Mesothelial cell of epicardium (in vitro differentiated cells): Measurements from ENCODE around the gene CYP4F22. TPM values are rescaled to one million over a fixed set of nuclear protein-coding genes. Genes with fewer than 3 reads are reported as not detected.

Source experiments
- total RNA-seq: library from RNA; stranded (reverse); gene quantifications from 3 replicates; pipeline ENCODE4 v1.2.1, GENCODE V29; 2021

Gene CYP4F22
- total RNA-seq, 1 donor from 2014 or later: not detected

Other genes with a start within 250 kb of the CYP4F22 start
- gene BRD4, start 176.0 kb upstream of the CYP4F22 start, total RNA-seq: 148 to 153 TPM (median 152 TPM) in 3 replicates
- 42.6 to 47.2 TPM (median 43.5 TPM) in 3 replicates for gene AKAP8, start 128.7 kb upstream of the CYP4F22 start, total RNA-seq
- 239 to 262 TPM (median 254 TPM) in 3 replicates for gene AKAP8L, start 89.5 kb upstream of the CYP4F22 start, total RNA-seq
- gene WIZ, start 58.6 kb upstream of the CYP4F22 start, total RNA-seq: 57.5 to 62.0 TPM (median 60.4 TPM) in 3 replicates
- not detected in 3 replicates for gene RASAL3, start 44.0 kb upstream of the CYP4F22 start, total RNA-seq
- not detected in 3 replicates for gene PGLYRP2, start 29.0 kb upstream of the CYP4F22 start, total RNA-seq
- gene CYP4F8, start 106.7 kb downstream of the CYP4F22 start, total RNA-seq: not detected in 3 replicates
- gene CYP4F3, start 132.4 kb downstream of the CYP4F22 start, total RNA-seq: not detected in 3 replicates
- gene CYP4F12, start 164.6 kb downstream of the CYP4F22 start, total RNA-seq: not detected in 3 replicates
- gene OR10H2, start 219.5 kb downstream of the CYP4F22 start, total RNA-seq: not detected in 3 replicates
- gene OR10H3, start 229.5 kb downstream of the CYP4F22 start, total RNA-seq: not detected in 3 replicates